Caki2 (cell line): Measurements from ENCODE around the gene ICE2. TPM values are rescaled to one million over a fixed set of nuclear protein-coding genes. Genes with fewer than 3 reads are reported as not detected.
A peak's percentile ranks its signal among the peaks of the same experiment; 100 is the strongest.

Experiments
- DNase-seq: peaks from one replicate; pipeline ENCODE4 v3.0.0-alpha.2; 2015; ENCODE audit warnings: low read depth
- in situ Hi-C: cut with HindIII; loops from 2 replicates; pipeline ENCODE4 v1.10.0; 2016; ENCODE audit warnings: low sequenced_read_pairs, low pct_unique_long_range_greater_than_20kb, mixed read lengths
- total RNA-seq: library from RNA; depleted of rRNA; stranded (reverse); fragments of >200 nt; shearing (Covaris generic); gene quantifications from 2 replicates; pipeline ENCODE4 v1.2.3, GENCODE V29; 2014; ENCODE audit warnings: low replicate concordance; rRNA removed

The ICE2 gene, protein sequence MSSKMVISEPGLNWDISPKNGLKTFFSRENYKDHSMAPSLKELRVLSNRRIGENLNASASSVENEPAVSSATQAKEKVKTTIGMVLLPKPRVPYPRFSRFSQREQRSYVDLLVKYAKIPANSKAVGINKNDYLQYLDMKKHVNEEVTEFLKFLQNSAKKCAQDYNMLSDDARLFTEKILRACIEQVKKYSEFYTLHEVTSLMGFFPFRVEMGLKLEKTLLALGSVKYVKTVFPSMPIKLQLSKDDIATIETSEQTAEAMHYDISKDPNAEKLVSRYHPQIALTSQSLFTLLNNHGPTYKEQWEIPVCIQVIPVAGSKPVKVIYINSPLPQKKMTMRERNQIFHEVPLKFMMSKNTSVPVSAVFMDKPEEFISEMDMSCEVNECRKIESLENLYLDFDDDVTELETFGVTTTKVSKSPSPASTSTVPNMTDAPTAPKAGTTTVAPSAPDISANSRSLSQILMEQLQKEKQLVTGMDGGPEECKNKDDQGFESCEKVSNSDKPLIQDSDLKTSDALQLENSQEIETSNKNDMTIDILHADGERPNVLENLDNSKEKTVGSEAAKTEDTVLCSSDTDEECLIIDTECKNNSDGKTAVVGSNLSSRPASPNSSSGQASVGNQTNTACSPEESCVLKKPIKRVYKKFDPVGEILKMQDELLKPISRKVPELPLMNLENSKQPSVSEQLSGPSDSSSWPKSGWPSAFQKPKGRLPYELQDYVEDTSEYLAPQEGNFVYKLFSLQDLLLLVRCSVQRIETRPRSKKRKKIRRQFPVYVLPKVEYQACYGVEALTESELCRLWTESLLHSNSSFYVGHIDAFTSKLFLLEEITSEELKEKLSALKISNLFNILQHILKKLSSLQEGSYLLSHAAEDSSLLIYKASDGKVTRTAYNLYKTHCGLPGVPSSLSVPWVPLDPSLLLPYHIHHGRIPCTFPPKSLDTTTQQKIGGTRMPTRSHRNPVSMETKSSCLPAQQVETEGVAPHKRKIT
- 11.1 and 24.2 TPM in 2 replicates for total RNA-seq

- peak; percentile 93 for DNase-seq
Measured at GRCh38 chr15:60478566-60479360, at the start of gene ICE2. ICE2 (minus strand) TSS chr15:60479142; CDS start chr15:60477977, 1,165 bp downstream.

GRCh38 chr15:60528530-60528929 lies 49.6 kb upstream of the ICE2 start:
- peak; percentile 38 for DNase-seq
- in situ Hi-C loops, result no loop called here

More at GRCh38 chr15:60478566-60479360, at the start of gene ICE2:
- in situ Hi-C loops, result no loop called here

DNA sequence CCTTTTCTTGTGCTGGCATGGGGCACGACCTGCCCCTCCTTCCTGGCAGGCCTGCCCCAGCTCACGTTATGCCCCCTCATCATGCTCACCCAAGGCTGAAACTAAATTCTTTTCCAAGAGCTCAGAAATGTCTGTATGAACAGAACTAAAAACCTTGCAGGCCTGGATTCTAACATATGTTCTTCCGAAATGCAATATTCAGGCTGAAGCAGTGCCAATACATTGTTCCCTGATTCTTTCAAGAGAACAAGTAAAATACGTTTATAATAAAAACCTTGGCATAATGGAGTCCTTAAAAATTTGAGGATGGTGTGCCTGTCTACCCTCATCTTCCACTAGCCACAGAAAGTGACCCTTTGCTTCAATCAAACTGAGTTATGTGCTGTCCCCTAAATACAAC lies 48.5 kb upstream of the ICE2 start:
- DNase-seq, result no peak
- in situ Hi-C loops, result no loop called here

DNA sequence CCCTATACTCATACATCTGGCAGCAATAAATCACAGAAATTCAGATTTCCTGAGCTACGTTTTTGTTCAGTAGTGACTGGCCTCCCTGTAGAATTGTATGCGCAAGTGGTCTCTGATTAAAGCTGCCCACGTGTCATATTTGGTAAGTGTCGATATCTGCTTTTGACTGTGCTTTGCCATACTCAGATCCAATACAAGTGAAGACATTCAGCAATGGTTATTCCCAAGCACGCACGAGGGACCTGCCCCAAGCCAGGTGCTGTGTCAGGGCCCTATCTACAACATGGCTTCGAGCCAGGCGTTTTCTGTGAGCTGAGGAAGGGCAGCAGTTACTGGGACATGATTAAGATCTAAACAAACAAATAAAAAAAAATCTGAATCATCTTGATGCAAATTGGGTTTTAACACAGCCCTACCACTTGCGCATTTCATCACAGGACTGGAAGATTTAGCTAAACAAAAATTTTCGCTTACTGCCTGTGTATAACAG lies 47.2 kb upstream of the ICE2 start:
- in situ Hi-C loops, result no loop called here
- no peak for DNase-seq

GRCh38 chr15:60525341-60526039 lies 46.5 kb upstream of the ICE2 start:
- no peak for DNase-seq
- in situ Hi-C loops, result no loop called here

- in situ Hi-C loops, result no loop called here
- DNase-seq, result no peak
Measured at GRCh38 chr15:60523056-60523455, 44.1 kb upstream of the ICE2 start.

- in situ Hi-C loops, result no loop called here
- peak; percentile 38 for DNase-seq
Measured at GRCh38 chr15:60520825-60521368, 42.0 kb upstream of the ICE2 start.

DNA sequence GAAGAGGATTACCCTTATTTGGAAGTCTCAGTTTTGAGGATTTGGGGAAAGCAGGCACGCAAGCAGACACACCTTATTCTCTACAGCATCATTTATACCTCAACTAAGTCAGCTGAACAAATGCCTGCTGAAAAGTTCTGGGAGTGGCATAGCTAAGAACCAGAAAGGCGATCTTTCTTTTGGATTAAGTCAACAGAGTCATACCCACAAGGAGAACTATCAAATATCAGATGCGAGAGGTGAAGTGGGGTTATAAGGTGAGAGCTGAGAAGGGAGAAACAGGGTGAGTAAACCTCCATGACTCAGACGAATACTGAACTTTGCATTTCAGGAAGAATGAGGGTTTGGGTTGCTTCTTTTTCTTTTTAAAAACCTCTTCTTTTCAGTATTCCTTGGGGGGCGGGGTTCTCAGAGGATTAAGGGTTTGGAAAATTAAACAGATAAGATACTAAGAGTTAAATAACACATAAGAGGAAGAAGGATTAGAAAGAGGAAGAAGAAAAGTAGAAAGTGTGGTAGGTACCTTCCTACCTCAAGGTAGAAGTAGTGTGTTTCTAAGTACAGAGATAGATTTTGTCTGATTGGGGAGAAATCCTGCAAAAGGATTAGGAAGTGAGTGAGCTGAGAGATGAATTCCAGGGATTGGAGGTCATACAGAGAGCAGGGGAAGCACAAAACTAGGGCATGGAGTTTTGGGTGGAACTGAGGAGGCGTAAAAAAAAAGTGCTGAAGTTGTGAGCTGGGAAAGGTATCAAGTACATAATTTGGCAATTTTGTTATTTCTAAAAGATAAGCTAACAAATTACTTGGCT lies 41.3 kb upstream of the ICE2 start:
- in situ Hi-C loops, result no loop called here
- DNase-seq, result peak; percentile 15

DNA sequence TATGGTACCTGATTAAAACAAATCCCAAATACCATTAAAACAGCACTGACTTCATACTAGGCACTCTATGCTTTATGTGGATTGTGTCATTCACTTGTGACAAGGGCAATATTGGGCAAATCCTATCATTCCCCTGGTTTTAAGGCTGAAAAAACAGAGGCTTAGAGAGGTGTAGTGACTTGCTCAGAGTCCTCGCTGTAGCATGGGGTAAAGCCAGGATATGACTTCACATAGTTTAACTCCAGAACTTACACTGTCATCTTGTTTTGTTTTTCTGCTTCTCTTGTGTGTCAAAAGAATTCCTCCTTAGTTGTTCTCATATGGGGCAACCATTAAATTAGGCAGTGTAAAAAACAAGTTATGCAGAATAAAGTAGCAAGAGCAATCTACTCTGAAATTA lies 40.3 kb upstream of the ICE2 start:
- in situ Hi-C loops, result no loop called here
- DNase-seq, result no peak

GRCh38 chr15:60518511-60518910 lies 39.6 kb upstream of the ICE2 start:
- in situ Hi-C loops, result no loop called here
- no peak for DNase-seq

- DNase-seq, result no peak
- in situ Hi-C loops, result no loop called here
Measured at GRCh38 chr15:60514261-60514881, 35.4 kb upstream of the ICE2 start.

DNA sequence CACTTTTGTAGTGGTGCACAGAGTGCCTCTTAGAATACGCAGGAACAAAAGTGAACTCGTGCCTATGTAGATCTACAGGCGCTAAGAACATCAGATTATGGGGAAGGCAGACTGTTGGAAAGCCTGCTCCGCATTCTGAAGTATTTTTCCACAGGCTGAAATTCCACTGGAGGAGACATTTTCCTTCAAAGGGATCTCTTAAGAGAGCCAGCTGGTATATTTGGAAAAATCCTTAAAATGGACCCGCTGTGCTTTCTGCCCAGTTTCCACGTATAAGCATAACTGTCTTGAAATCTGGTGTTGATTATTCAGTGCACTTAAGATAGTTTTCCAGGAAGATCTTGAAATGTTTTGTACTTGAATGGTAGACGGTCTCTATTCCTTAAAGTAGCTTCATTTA lies 34.7 kb upstream of the ICE2 start:
- DNase-seq, result no peak
- in situ Hi-C loops, result no loop called here

- no peak for DNase-seq
- in situ Hi-C loops, result no loop called here
Measured at GRCh38 chr15:60512937-60513336, 34.0 kb upstream of the ICE2 start.

DNA sequence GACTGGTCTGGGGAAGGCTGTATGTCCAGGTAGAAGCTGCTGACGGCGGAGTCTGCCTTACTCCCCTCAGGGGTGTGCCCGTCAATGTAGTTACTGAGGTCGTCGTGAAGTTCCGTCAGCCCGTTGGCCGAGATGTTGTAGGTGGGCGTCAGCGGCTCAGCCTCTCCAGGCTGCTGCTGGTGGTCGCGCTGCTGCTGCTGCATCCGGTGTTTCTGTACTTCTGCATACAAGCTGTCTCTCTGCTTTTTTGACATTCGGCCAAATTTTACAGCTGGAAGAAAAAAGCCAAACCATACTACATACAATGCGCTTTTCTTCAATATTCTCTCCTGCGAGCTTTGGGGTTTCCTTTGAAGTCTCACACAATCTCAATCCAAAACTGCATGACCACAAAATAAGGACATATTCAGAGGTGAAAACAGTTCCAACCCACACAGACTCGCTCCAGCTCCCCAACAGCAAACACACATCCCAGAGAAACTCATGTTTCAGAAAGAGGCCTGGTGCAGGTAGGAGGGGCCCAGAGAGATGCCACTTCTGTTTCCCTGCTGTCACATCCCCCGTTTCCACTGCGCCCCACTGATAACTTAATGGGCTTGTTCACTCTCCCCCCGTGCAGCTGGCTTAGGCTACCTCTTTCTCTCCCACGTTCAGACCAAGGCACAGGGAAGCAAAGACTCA lies 32.5 kb upstream of the ICE2 start:
- no peak for DNase-seq
- in situ Hi-C loops, result no loop called here

GRCh38 chr15:60510006-60510405 lies 31.1 kb upstream of the ICE2 start:
- DNase-seq, result no peak
- in situ Hi-C loops, result no loop called here

- in situ Hi-C loops, result no loop called here
- DNase-seq, result no peak
Measured at GRCh38 chr15:60509470-60509869, 30.5 kb upstream of the ICE2 start.
